UCSD-AML1 (cell line): ENCODE measurements around the gene SYNDIG1.

Experiments used
- DNase-seq: peaks from one replicate; lab custom pipeline; 2025; ENCODE audit not compliant: unreplicated experiment; lab: John Stamatoyannopoulos, UW

The SYNDIG1 gene

GRCh38 chr20:24470746-24471582 is 1.5 kb downstream of the SYNDIG1 start:
- no peak for DNase-seq

- DNase-seq = no peak
Measured at GRCh38 chr20:24472426-24472825, 3.0 kb downstream of the SYNDIG1 start.

- DNase-seq = no peak
Measured at GRCh38 chr20:24473435-24474223, 4.2 kb downstream of the SYNDIG1 start.

- no peak for DNase-seq
Measured at GRCh38 chr20:24477831-24478547, 8.6 kb downstream of the SYNDIG1 start.

GRCh38 chr20:24478584-24478983 is 9.2 kb downstream of the SYNDIG1 start:
- DNase-seq = no peak

- DNase-seq = no peak
Measured at GRCh38 chr20:24479106-24479505, 9.7 kb downstream of the SYNDIG1 start.

- DNase-seq = no peak
Measured at GRCh38 chr20:24479595-24479994, 10.2 kb downstream of the SYNDIG1 start.

GRCh38 chr20:24480509-24480908 is 11.1 kb downstream of the SYNDIG1 start:
- DNase-seq = no peak

GRCh38 chr20:24481173-24481572 is 11.7 kb downstream of the SYNDIG1 start:
- DNase-seq = no peak

- no peak for DNase-seq
Measured at GRCh38 chr20:24483435-24484080, 14.1 kb downstream of the SYNDIG1 start.

- no peak for DNase-seq
Measured at GRCh38 chr20:24484081-24484450, 14.6 kb downstream of the SYNDIG1 start.

- DNase-seq = no peak
Measured at GRCh38 chr20:24485981-24486380, 16.6 kb downstream of the SYNDIG1 start.

GRCh38 chr20:24487240-24487639 is 17.8 kb downstream of the SYNDIG1 start:
- DNase-seq = no peak

GRCh38 chr20:24487648-24488047 is 18.2 kb downstream of the SYNDIG1 start:
- DNase-seq = no peak

GRCh38 chr20:24488064-24488799 is 18.8 kb downstream of the SYNDIG1 start:
- DNase-seq = no peak

- no peak for DNase-seq
Measured at GRCh38 chr20:24488800-24489175, 19.4 kb downstream of the SYNDIG1 start.

GRCh38 chr20:24489193-24489592 is 19.8 kb downstream of the SYNDIG1 start:
- no peak for DNase-seq

GRCh38 chr20:24489631-24490260 is 20.3 kb downstream of the SYNDIG1 start:
- DNase-seq = no peak

- no peak for DNase-seq
Measured at GRCh38 chr20:24490598-24490997, 21.2 kb downstream of the SYNDIG1 start.
